ENCODE measurements around the gene EPS8L1.

The EPS8L1 gene

GRCh38 chr19:55111238-55111831 is 35.7 kb downstream of the EPS8L1 start:
- no peaks in the 10 kb centered on the region for H3K9me3 ChIP-seq (ENCODE audit: control insufficient read depth in 2 of 2, low read length in 2 of 2)
- peaks cover 0 to 17% of the 10 kb centered on the region in 2 donors for H3K36me3 ChIP-seq (ENCODE audit: control insufficient read depth in 2 of 2, insufficient read depth in 2 of 2, low read length in 2 of 2)
- H3K4me3 ChIP-seq (ENCODE audit: low read length in 2 of 2): peak overlapping the region in 1 of 2 donors; percentile 59
- peak overlapping the region; percentile 54 to 60 for H3K9ac ChIP-seq (ENCODE audit: low read length in 2 of 2)
- peak overlapping the region; percentile 98 for H3K27ac ChIP-seq (ENCODE audit: low read length)
- H3K4me1 ChIP-seq (ENCODE audit: control insufficient read depth, insufficient read depth, low read length): peaks cover 69% of the 10 kb centered on the region
- H3K27me3 ChIP-seq (ENCODE audit: control insufficient read depth in 1 of 2, insufficient read depth in 2 of 2, low read length in 2 of 2): no peaks in the 10 kb centered on the region

GRCh38 chr19:55112246-55112776 is 36.6 kb downstream of the EPS8L1 start:
- H3K27ac ChIP-seq (ENCODE audit: low read length): peak overlapping the region; percentile 98
- peaks cover 73% of the 10 kb centered on the region for H3K4me1 ChIP-seq (ENCODE audit: control insufficient read depth, insufficient read depth, low read length)
- no peaks in the 10 kb centered on the region for H3K9me3 ChIP-seq (ENCODE audit: control insufficient read depth in 2 of 2, low read length in 2 of 2)
- H3K4me3 ChIP-seq (ENCODE audit: low read length in 2 of 2): peak overlapping the region; percentile 21 to 66
- no peaks in the 10 kb centered on the region for H3K27me3 ChIP-seq (ENCODE audit: control insufficient read depth in 1 of 2, insufficient read depth in 2 of 2, low read length in 2 of 2)
- peaks cover 0 to 13% of the 10 kb centered on the region in 2 donors for H3K36me3 ChIP-seq (ENCODE audit: control insufficient read depth in 2 of 2, insufficient read depth in 2 of 2, low read length in 2 of 2)
- H3K9ac ChIP-seq (ENCODE audit: low read length in 2 of 2): peak overlapping the region in 1 of 2 donors; percentile 84

GRCh38 chr19:55112777-55113569 is 37.3 kb downstream of the EPS8L1 start:
- Histone ChIP-seq H3K36me3 (ENCODE audit: control insufficient read depth in 2 of 2, insufficient read depth in 2 of 2, low read length in 2 of 2) (peaks cover 0 to 13% of the 10 kb centered on the region in 2 donors), H3K27me3 (ENCODE audit: control insufficient read depth in 1 of 2, insufficient read depth in 2 of 2, low read length in 2 of 2) (no peaks in the 10 kb centered on the region), H3K27ac (ENCODE audit: low read length) (peak overlapping the region; percentile 98), H3K4me1 (ENCODE audit: control insufficient read depth, insufficient read depth, low read length) (peaks cover 73% of the 10 kb centered on the region), H3K4me3 (ENCODE audit: low read length in 2 of 2) (peak overlapping the region; percentile 21 to 66), H3K9ac (ENCODE audit: low read length in 2 of 2) (peak overlapping the region; percentile 56 to 84), H3K9me3 (ENCODE audit: control insufficient read depth in 2 of 2, low read length in 2 of 2) (no peaks in the 10 kb centered on the region)

GRCh38 chr19:55113570-55114039 is 37.9 kb downstream of the EPS8L1 start:
- H3K9ac ChIP-seq (ENCODE audit: low read length in 2 of 2): peak overlapping the region; percentile 84 to 95
- peak overlapping the region; percentile 98 for H3K27ac ChIP-seq (ENCODE audit: low read length)
- H3K9me3 ChIP-seq (ENCODE audit: control insufficient read depth in 2 of 2, low read length in 2 of 2): no peaks in the 10 kb centered on the region
- H3K4me3 ChIP-seq (ENCODE audit: low read length in 2 of 2): peak overlapping the region; percentile 21 to 66
- peaks cover 0 to 13% of the 10 kb centered on the region in 2 donors for H3K36me3 ChIP-seq (ENCODE audit: control insufficient read depth in 2 of 2, insufficient read depth in 2 of 2, low read length in 2 of 2)
- H3K27me3 ChIP-seq (ENCODE audit: control insufficient read depth in 1 of 2, insufficient read depth in 2 of 2, low read length in 2 of 2): no peaks in the 10 kb centered on the region
- peaks cover 78% of the 10 kb centered on the region for H3K4me1 ChIP-seq (ENCODE audit: control insufficient read depth, insufficient read depth, low read length)

GRCh38 chr19:55114566-55115145 is 39.0 kb downstream of the EPS8L1 start:
- Histone ChIP-seq H3K9me3 (ENCODE audit: control insufficient read depth in 2 of 2, low read length in 2 of 2) (no peaks in the 10 kb centered on the region), H3K36me3 (ENCODE audit: control insufficient read depth in 2 of 2, insufficient read depth in 2 of 2, low read length in 2 of 2) (peaks cover 0 to 4% of the 10 kb centered on the region in 2 donors), H3K4me1 (ENCODE audit: control insufficient read depth, insufficient read depth, low read length) (peaks cover 70% of the 10 kb centered on the region), H3K4me3 (ENCODE audit: low read length in 2 of 2) (peak overlapping the region in 1 of 2 donors; percentile 97), H3K9ac (ENCODE audit: low read length in 2 of 2) (peak overlapping the region; percentile 82 to 95), H3K27me3 (ENCODE audit: control insufficient read depth in 1 of 2, insufficient read depth in 2 of 2, low read length in 2 of 2) (no peaks in the 10 kb centered on the region), H3K27ac (ENCODE audit: low read length) (peak overlapping the region; percentile 98)

GRCh38 chr19:55115446-55116065 is 39.9 kb downstream of the EPS8L1 start:
- Histone ChIP-seq H3K9me3 (ENCODE audit: control insufficient read depth in 2 of 2, low read length in 2 of 2) (no peaks in the 10 kb centered on the region), H3K4me3 (ENCODE audit: low read length in 2 of 2) (peak overlapping the region; percentile 94 to 97), H3K4me1 (ENCODE audit: control insufficient read depth, insufficient read depth, low read length) (peaks cover 64% of the 10 kb centered on the region), H3K27ac (ENCODE audit: low read length) (peak overlapping the region; percentile 98), H3K27me3 (ENCODE audit: control insufficient read depth in 1 of 2, insufficient read depth in 2 of 2, low read length in 2 of 2) (no peaks in the 10 kb centered on the region), H3K36me3 (ENCODE audit: control insufficient read depth in 2 of 2, insufficient read depth in 2 of 2, low read length in 2 of 2) (peaks cover 0 to 3% of the 10 kb centered on the region in 2 donors), H3K9ac (ENCODE audit: low read length in 2 of 2) (peak overlapping the region; percentile 95 to 97)

- Histone ChIP-seq H3K9me3 (ENCODE audit: control insufficient read depth in 2 of 2, low read length in 2 of 2) (no peaks in the 10 kb centered on the region), H3K4me1 (ENCODE audit: control insufficient read depth, insufficient read depth, low read length) (peaks cover 59% of the 10 kb centered on the region), H3K4me3 (ENCODE audit: low read length in 2 of 2) (peak overlapping the region; percentile 94 to 97), H3K27me3 (ENCODE audit: control insufficient read depth in 1 of 2, insufficient read depth in 2 of 2, low read length in 2 of 2) (no peaks in the 10 kb centered on the region), H3K27ac (ENCODE audit: low read length) (peak overlapping the region; percentile 98), H3K9ac (ENCODE audit: low read length in 2 of 2) (peak overlapping the region; percentile 95 to 97), H3K36me3 (ENCODE audit: control insufficient read depth in 2 of 2, insufficient read depth in 2 of 2, low read length in 2 of 2) (peaks cover 0 to 3% of the 10 kb centered on the region in 2 donors)
Measured at GRCh38 chr19:55116232-55116858, 40.7 kb downstream of the EPS8L1 start.

- Histone ChIP-seq H3K9me3 (ENCODE audit: control insufficient read depth in 2 of 2, low read length in 2 of 2) (no peaks in the 10 kb centered on the region), H3K9ac (ENCODE audit: low read length in 2 of 2) (peak within 1 kb of the TSS; percentile 95 to 97), H3K4me1 (ENCODE audit: control insufficient read depth, insufficient read depth, low read length) (peaks cover 52% of the 10 kb centered on the region), H3K4me3 (ENCODE audit: low read length in 2 of 2) (peak within 1 kb of the TSS; percentile 94 to 97), H3K27me3 (ENCODE audit: control insufficient read depth in 1 of 2, insufficient read depth in 2 of 2, low read length in 2 of 2) (no peaks in the 10 kb centered on the region), H3K36me3 (ENCODE audit: control insufficient read depth in 2 of 2, insufficient read depth in 2 of 2, low read length in 2 of 2) (peaks cover 0 to 2% of the 10 kb centered on the region in 2 donors), H3K27ac (ENCODE audit: low read length) (peak within 1 kb of the TSS; percentile 98)
Measured at GRCh38 chr19:55116859-55117662, 41.4 kb downstream of the EPS8L1 start, which contains the start of gene PPP1R12C. TSS of gene PPP1R12C (minus strand) at chr19:55117637. CDS start at chr19:55117543, 94 bp downstream.

GRCh38 chr19:55117663-55118391 is 42.2 kb downstream of the EPS8L1 start:
- peaks cover 45% of the 10 kb centered on the region for H3K4me1 ChIP-seq (ENCODE audit: control insufficient read depth, insufficient read depth, low read length)

More at GRCh38 chr19:55117663-55118391, 42.2 kb downstream of the EPS8L1 start:
- H3K27ac ChIP-seq (ENCODE audit: low read length): peak overlapping the region; percentile 58
- peak overlapping the region; percentile 80 to 90 for H3K4me3 ChIP-seq (ENCODE audit: low read length in 2 of 2)
- no peaks in the 10 kb centered on the region for H3K27me3 ChIP-seq (ENCODE audit: control insufficient read depth in 1 of 2, insufficient read depth in 2 of 2, low read length in 2 of 2)
- no peaks in the 10 kb centered on the region for H3K36me3 ChIP-seq (ENCODE audit: control insufficient read depth in 2 of 2, insufficient read depth in 2 of 2, low read length in 2 of 2)
- peak overlapping the region; percentile 63 to 73 for H3K9ac ChIP-seq (ENCODE audit: low read length in 2 of 2)
- H3K9me3 ChIP-seq (ENCODE audit: control insufficient read depth in 2 of 2, low read length in 2 of 2): no peaks in the 10 kb centered on the region

Data from stomach smooth muscle (tissue), 2 donors.